Fibroblast of the conjunctiva (primary cell): ENCODE measurements around the gene TNC.
"Not testable (repeated sequence)": the region's sequence is repeated elsewhere in the genome, so short reads cannot be mapped to it uniquely, and the experiment has no call there.

ENCODE experiments used
- DNase-seq: peaks from one replicate; pipeline ENCODE4 v3.0.0-alpha.2; 2010; ENCODE audit warnings: low read depth

Gene TNC

GRCh38 chr9:115134941-115135340 lies 17.0 kb upstream of the TNC start:
- DNase-seq = no peak

- no peak for DNase-seq
Observed at GRCh38 chr9:115133649-115134048, 15.7 kb upstream of the TNC start.

- DNase-seq = no peak
Observed at GRCh38 chr9:115132648-115133047, 14.7 kb upstream of the TNC start.

- DNase-seq = no peak
Observed at GRCh38 chr9:115130176-115130575, 12.2 kb upstream of the TNC start.

GRCh38 chr9:115128726-115129125 lies 10.8 kb upstream of the TNC start:
- DNase-seq = not testable (repeated sequence)

- DNase-seq = peak; percentile 71
Observed at GRCh38 chr9:115127191-115127817, 9.3 kb upstream of the TNC start.

- no peak for DNase-seq
Observed at GRCh38 chr9:115126404-115126803, 8.4 kb upstream of the TNC start.

GRCh38 chr9:115122937-115123336 lies 5.0 kb upstream of the TNC start:
- DNase-seq = no peak

- no peak for DNase-seq
Observed at GRCh38 chr9:115121181-115121580, 3.2 kb upstream of the TNC start.

GRCh38 chr9:115118879-115119218 lies 892 bp upstream of the TNC start:
- DNase-seq = peak; percentile 84

GRCh38 chr9:115116421-115117284 lies 1.3 kb downstream of the TNC start:
- DNase-seq = no peak

- DNase-seq = no peak
Observed at GRCh38 chr9:115115924-115116323, 2.0 kb downstream of the TNC start.

GRCh38 chr9:115115117-115115880 lies 2.7 kb downstream of the TNC start:
- no peak for DNase-seq

GRCh38 chr9:115114546-115114945 lies 3.4 kb downstream of the TNC start:
- DNase-seq = no peak

- no peak for DNase-seq
Observed at GRCh38 chr9:115114084-115114483, 3.9 kb downstream of the TNC start.

- no peak for DNase-seq
Observed at GRCh38 chr9:115111874-115112273, 6.1 kb downstream of the TNC start.

- no peak for DNase-seq
Observed at GRCh38 chr9:115109486-115109885, 8.5 kb downstream of the TNC start.

- DNase-seq = no peak
Observed at GRCh38 chr9:115107701-115108100, 10.3 kb downstream of the TNC start.

- DNase-seq = no peak
Observed at GRCh38 chr9:115106642-115107041, 11.3 kb downstream of the TNC start.

GRCh38 chr9:115106001-115106400 lies 12.0 kb downstream of the TNC start:
- DNase-seq = no peak

- DNase-seq = no peak
Observed at GRCh38 chr9:115104908-115105307, 13.0 kb downstream of the TNC start.

GRCh38 chr9:115103746-115104477 lies 14.0 kb downstream of the TNC start:
- DNase-seq = no peak
